K562 (cell line): ENCODE measurements around the gene ZDHHC24. TPM values are rescaled to one million over a fixed set of nuclear protein-coding genes. Genes with fewer than 3 reads are reported as not detected.

Source experiments
- ATAC-seq: fragments of 200-7000 bp; cut with Tn5 transposase; 3 replicates; pipeline ENCODE4 v1.9.1; 2020; ENCODE audit warnings: moderate library complexity
- BruUV-seq: library from RNA; stranded (reverse); fragments of 400-500 nt; replicated peaks from 2 replicates; lab custom pipeline; 2021; lab: Mats Ljungman, UMichigan
- CTCF ChIA-PET: fragments of 300-600 bp; formaldehyde crosslinking; extraction: SDS; loops from one replicate; lab custom pipeline; 2021; ENCODE audit warnings: low intra/inter-chr PET ratio; lab: Yijun Ruan, JAX
- POLR2A ChIA-PET: fragments of 300-600, 350-650 bp; sonication (Branson Sonifier 250); formaldehyde crosslinking; extraction: SDS; loops from one replicate; lab custom pipeline; 2021; ENCODE audit warnings: antibody characterized with exemption, inconsistent platforms; lab: Yijun Ruan, JAX
- DNase-seq, 4 experiments: peaks; one replicate each; pipeline versions ENCODE4 v3.0.0 to v3.0.0-alpha.2; 2011 to 2018; ENCODE audit warnings: low spot score in 3 of 4, mixed read lengths in 3 of 4; ENCODE audit errors: extremely low read depth in 1 of 4
- FAIRE-seq: peaks from 2 replicates; lab custom pipeline; 2011; peaks lifted over from hg19 to GRCh38; lab: Jason Lieb, UNC
- H2AFZ ChIP-seq: 2 replicates; pipeline ENCODE4 v1.6.0; 2011; ENCODE audit warnings: low read depth, low read length, control low read depth, inconsistent platforms
- H3K27ac ChIP-seq: fragments of 200-600 bp; 3 replicates; pipeline ENCODE4 v1.8.0; 2011; ENCODE audit warnings: low read depth, mild to moderate bottlenecking, control low read depth, inconsistent platforms, low read length, moderate library complexity, mixed read lengths; ENCODE audit errors: extremely low read depth
- H3K27me3 ChIP-seq, 2 experiments: fragments of 300-600 bp in 1 of 2; 2 replicates in 1 of 2; 3 replicates in 1 of 2; pipeline versions ENCODE4 v1.6.0 to v1.8.0; 2011; ENCODE audit warnings: inconsistent platforms in 2 of 2, low read length in 2 of 2, mild to moderate bottlenecking in 1 of 2, mixed read lengths in 1 of 2, moderate library complexity in 1 of 2; ENCODE audit not compliant: control insufficient read depth in 2 of 2, insufficient read depth in 2 of 2
- H3K36me3 ChIP-seq: fragments of 300-600 bp; 3 replicates; pipeline ENCODE4 v1.8.0; 2011; ENCODE audit warnings: mild to moderate bottlenecking, low read length, inconsistent platforms; ENCODE audit not compliant: control insufficient read depth, insufficient read depth
- H3K4me1 ChIP-seq, 2 experiments: fragments of 200-600 bp in 1 of 2; replicated peaks in 1 of 2; 2 replicates in 1 of 2; 3 replicates in 1 of 2; pipeline versions ENCODE4 v1.5.1 to v1.8.0; 2011; ENCODE audit warnings: inconsistent platforms in 2 of 2, low read length in 2 of 2, mild to moderate bottlenecking in 1 of 2, mixed read lengths in 1 of 2, moderate library complexity in 1 of 2; ENCODE audit not compliant: control insufficient read depth in 2 of 2, insufficient read depth in 2 of 2
- H3K4me2 ChIP-seq: 2 replicates; pipeline ENCODE4 v1.6.1; 2011; ENCODE audit warnings: low read length, control low read depth, inconsistent platforms, mixed read lengths; ENCODE audit not compliant: insufficient read depth
- H3K4me3 ChIP-seq: fragments of 200-600 bp; sonication (generic), shearing (Covaris generic); 2 replicates; pipeline ENCODE4 v1.5.1; 2016; ENCODE audit warnings: control low read depth, inconsistent platforms
- H3K79me2 ChIP-seq: fragments of 200-600 bp; 3 replicates; pipeline ENCODE4 v1.8.0; 2011; ENCODE audit warnings: low read length, inconsistent platforms; ENCODE audit not compliant: control insufficient read depth, insufficient read depth
- H3K9ac ChIP-seq, 2 experiments: 2 replicates each; pipeline versions ENCODE4 v1.6.0 to v1.6.1; 2011; ENCODE audit warnings: low read depth in 2 of 2, low read length in 2 of 2, control low read depth in 1 of 2, inconsistent platforms in 1 of 2, mild to moderate bottlenecking in 1 of 2, mixed read lengths in 1 of 2; ENCODE audit not compliant: insufficient read depth in 1 of 2
- H3K9me1 ChIP-seq: one replicate; pipeline ENCODE4 v1.6.0; 2011; ENCODE audit warnings: inconsistent platforms, mild to moderate bottlenecking, low read length, moderate library complexity; ENCODE audit not compliant: control insufficient read depth, insufficient read depth
- H3K9me3 ChIP-seq: replicated peaks from 2 replicates; pipeline ENCODE4 v1.5.1; 2011; ENCODE audit warnings: low read depth, low read length, inconsistent platforms; ENCODE audit not compliant: control insufficient read depth, insufficient read depth
- H4K20me1 ChIP-seq: replicated peaks from 2 replicates; pipeline ENCODE4 v1.6.1; 2011; ENCODE audit warnings: low read length, inconsistent platforms, mixed read lengths; ENCODE audit not compliant: control insufficient read depth, insufficient read depth
- CTCF ChIP-seq, 3 experiments: IDR thresholded peaks in 2 of 3; conservative IDR thresholded peaks in 1 of 3; 2 replicates each; pipeline ENCODE4 v1.5.1; 2011 to 2012; ENCODE audit warnings: low read length in 3 of 3, mild to moderate bottlenecking in 3 of 3, control low read depth in 2 of 3, improper control_type of control experiment in 1 of 3, inconsistent platforms in 1 of 3, low read depth in 1 of 3, mixed read lengths in 1 of 3, moderate library complexity in 1 of 3; ENCODE audit not compliant: insufficient read depth in 2 of 3
- E2F4 ChIP-seq: sonication (generic); formaldehyde crosslinking; IDR thresholded peaks from 2 replicates; pipeline ENCODE4 v1.8.0; 2022; ENCODE audit warnings: mild to moderate bottlenecking, low read depth, missing genetic modification reagents
- ELF4 ChIP-seq: fragments of 450-650 bp; formaldehyde crosslinking; IDR thresholded peaks from 2 replicates; pipeline ENCODE4 v1.4.0; 2022; ENCODE audit warnings: missing genetic modification characterization
- HDAC3 ChIP-seq: fragments of 450-650 bp; IDR thresholded peaks from 2 replicates; pipeline ENCODE4 v1.6.1; 2018; ENCODE audit warnings: borderline replicate concordance, mild to moderate bottlenecking, moderate library complexity; ENCODE audit not compliant: partially characterized antibody
- HLTF ChIP-seq: fragments of 450-650 bp; IDR thresholded peaks from 2 replicates; pipeline ENCODE4 v1.6.1; 2016
- HMBOX1 ChIP-seq: sonication (generic); IDR thresholded peaks from 2 replicates; pipeline ENCODE4 v1.6.1; 2016
- KAT8 ChIP-seq: fragments of 450-650 bp; IDR thresholded peaks from 2 replicates; pipeline ENCODE4 v1.6.1; 2016; ENCODE audit warnings: low read depth, mild to moderate bottlenecking
- POLR2G ChIP-seq: fragments of 200-400 bp; formaldehyde crosslinking; IDR thresholded peaks from 2 replicates; pipeline ENCODE4 v1.6.1; 2017; ENCODE audit warnings: low read depth, mild to moderate bottlenecking, antibody characterized with exemption, low read length, moderate library complexity
- RBM34 ChIP-seq: fragments of 200-400 bp; formaldehyde crosslinking; IDR thresholded peaks from 2 replicates; pipeline ENCODE4 v1.6.1; 2018; ENCODE audit warnings: low read length, borderline replicate concordance; ENCODE audit not compliant: insufficient read depth
- SMAD1 ChIP-seq: fragments of 150-350 bp; IDR thresholded peaks from 2 replicates; pipeline ENCODE4 v1.6.1; 2014; ENCODE audit warnings: low read length, low read depth; ENCODE audit not compliant: partially characterized antibody
- XRCC4 ChIP-seq: IDR thresholded peaks from one replicate; pipeline ENCODE4 v1.6.1; 2011; ENCODE audit not compliant: insufficient read depth, insufficient read length; ENCODE audit errors: extremely low read depth
- ZBTB33 ChIP-seq: sonication (generic); formaldehyde crosslinking; IDR thresholded peaks from 2 replicates; pipeline ENCODE4 v1.8.1; 2023; ENCODE audit warnings: mild to moderate bottlenecking, missing genetic modification reagents
- ZNF253 ChIP-seq: fragments of 250-450 bp; sonication (Bioruptor Pico); conservative IDR thresholded peaks from 2 replicates; pipeline ENCODE4 v1.6.1; 2021; ENCODE audit warnings: mild to moderate bottlenecking
- ZNF449 ChIP-seq: fragments of 250-450 bp; sonication (Bioruptor Pico); IDR thresholded peaks from 2 replicates; pipeline ENCODE4 v1.8.0; 2022; ENCODE audit warnings: moderate library complexity, mild to moderate bottlenecking, inconsistent platforms
- ZNF584 ChIP-seq: fragments of 200-800 bp; sonication (Bioruptor generic); IDR thresholded peaks from 2 replicates; pipeline ENCODE4 v1.6.1; 2016; ENCODE audit warnings: low read depth, mild to moderate bottlenecking, missing genetic modification characterization, missing compliant biosample characterization
- WGBS: fragments of 100-300 bp; shearing (Covaris generic); methylation state at CpG from one replicate; pipeline ENCODE4 v1.1.6; 2016; ENCODE audit warnings: low coverage, mixed read lengths; ENCODE audit not compliant: insufficient coverage; ENCODE audit errors: missing lambda C conversion rate; 5-methylcytosine and 5-hydroxymethylcytosine counted together
- in situ Hi-C: fragments of 300-500 bp; cut with MboI; formaldehyde crosslinking; loops from 4 replicates; pipeline ENCODE4 v1.15.0; 2018; ENCODE audit warnings: inconsistent platforms, mixed read lengths
- intact Hi-C: fragments of 100-400 bp; cut with micrococcal nuclease; formaldehyde crosslinking; loops from 2 replicates; pipeline ENCODE4 v1.14.2; 2022
- polyA plus RNA-seq, 8 experiments: library from polyadenylated mRNA; depleted of rRNA in 4 of 8; stranded (reverse) in 5 of 8; unstranded in 3 of 8; fragments of >200 nt; fragmentation: Nextera tagmentation in 2 of 8; fragmentation: Illumina TruSeq in 1 of 8; extraction: Ambion mirVana in 2 of 8; extraction: Trizol in 1 of 8; gene quantifications; 2 replicates each; pipeline versions ENCODE4 v1.2.1 to v1.2.3, GENCODE V29; 2011 to 2014; ENCODE audit warnings: inconsistent platforms in 1 of 8, missing spikeins in 1 of 8
- total RNA-seq, 7 experiments: library from RNA; depleted of rRNA in 6 of 7; stranded (reverse); fragments of >200 nt in 6 of 7; fragmentation: Illumina TruSeq in 2 of 7; extraction: Trizol in 2 of 7; gene quantifications; 2 replicates each; pipeline versions ENCODE4 v1.2.1 to v1.2.3, GENCODE V29; 2011 to 2021; ENCODE audit warnings: low replicate concordance in 1 of 7

Gene ZDHHC24
- total and polyA plus RNA-seq, 9 of the 15 experiments (the other 6 are each of a cell fraction or from before 2014, with no cell fraction given) = 0.45 to 11.2 (median 2.7) TPM

GRCh38 chr11:66494935-66495334 lies 50.9 kb downstream of the ZDHHC24 start:
- peak overlapping the region in 1 of 2 experiments; percentile 20; a peak in 1 of 4 replicates for H3K9ac ChIP-seq
- no peaks in the 10 kb centered on the region for H3K9me1 ChIP-seq
- no peak overlapping the region for H2AFZ ChIP-seq
- H3K27ac ChIP-seq = no peak overlapping the region
- H3K4me3 ChIP-seq = no peak overlapping the region
- DNase-seq (no peak), ATAC-seq (peak; percentile 29; the same call in 2 of the 3 replicates), FAIRE-seq (no peak)
- H4K20me1 ChIP-seq = 0 out of 2 replicates have a peak, but pooled peaks cover 2% of the 10 kb centered on the region
- BruUV-seq = no TSS peak
- WGBS = 69% methylated on average over 7 of the region's 14 CpGs
- in situ Hi-C loops = no loop called here
- H3K4me2 ChIP-seq = no peak overlapping the region
- H3K36me3 ChIP-seq = peaks cover 46% of the 10 kb centered on the region; the same call in 2 of the 3 replicates
- peaks cover 0 to 30% of the 10 kb centered on the region in 2 experiments; a peak in 3 of 5 replicates for H3K4me1 ChIP-seq
- POLR2A ChIA-PET = interaction anchor here (0.7 kb wide), 1 partner anchor 105 kb away, joined by 3 read pairs; no protein-coding TSS in a partner anchor
- intact Hi-C loops = no loop called here
- H3K79me2 ChIP-seq = no peaks in the 10 kb centered on the region
- no peaks in the 10 kb centered on the region for H3K9me3 ChIP-seq
- H3K27me3 ChIP-seq = no peaks in the 10 kb centered on the region
- CTCF ChIA-PET = no interaction called here
- TF ChIP-seq ZBTB33 (CRISPR knock-in tag) (0 out of 2 replicates have a peak, but pooled peaks have one; percentile 24), ZNF584 (CRISPR knock-in tag) (no peak), XRCC4 (no peak), HDAC3 (no peak), ZNF449 (CRISPR knock-in tag) (no peak), SMAD1 (no peak), RBM34 (no peak), HMBOX1 (no peak), ZNF253 (CRISPR knock-in tag) (no peak), E2F4 (CRISPR knock-in tag) (no peak), ELF4 (CRISPR knock-in tag) (no peak), HLTF (no peak), KAT8 (no peak), CTCF (IDR thresholded peaks at IDR 0.05 in 2 of 3, conservative IDR thresholded peaks at IDR 0.05 in 1 of 3; ENCODE audit: insufficient read depth in 2 of 3, low read depth in 1 of 3, low read length in 3 of 3) (peak in 2 of 3 experiments; percentile 6 to 43; a peak in 2 of 6 replicates), POLR2G (0 out of 2 replicates have a peak, but pooled peaks have one; percentile 27)
